Left renal cortex interstitium (tissue), 4 donors: ENCODE measurements around the gene SORBS1. TPM values are rescaled to one million over a fixed set of nuclear protein-coding genes. Genes with fewer than 3 reads are reported as not detected.

Experiments used
- DNase-seq, 4 donors: peaks; one replicate each; pipeline ENCODE4 v3.0.0-alpha.2; 2013; ENCODE audit warnings: low read depth in 4 of 4, low spot score in 2 of 4, missing footprints in 1 of 4
- polyA plus RNA-seq, 4 donors: library from polyadenylated mRNA; unstranded; fragments of 120-200 nt; gene quantifications; one replicate each; pipeline ENCODE4 v1.2.1, GENCODE V29; 2013; ENCODE audit not compliant: insufficient read length in 4 of 4

SORBS1 gene
- polyA plus RNA-seq, 4 donors = 26.1 to 37.8 (median 29.2) TPM

GRCh38 chr10:95284807-95285206 lies 276.4 kb downstream of the SORBS1 start:
- DNase-seq = no peak

- no peak for DNase-seq
These were observed 279.1 kb downstream of the SORBS1 start for GRCh38 chr10:95282107-95282506.

- DNase-seq = no peak
These were observed 280.0 kb downstream of the SORBS1 start for GRCh38 chr10:95281206-95281605.

GRCh38 chr10:95280637-95281036 lies 280.5 kb downstream of the SORBS1 start:
- no peak for DNase-seq

GRCh38 chr10:95279042-95279820 lies 281.9 kb downstream of the SORBS1 start:
- DNase-seq = no peak

- no peak for DNase-seq
These were observed 282.8 kb downstream of the SORBS1 start for GRCh38 chr10:95278061-95278988.

GRCh38 chr10:95277614-95278013 lies 283.6 kb downstream of the SORBS1 start:
- no peak for DNase-seq

GRCh38 chr10:95277201-95277570 lies 284.0 kb downstream of the SORBS1 start:
- DNase-seq = no peak

GRCh38 chr10:95276367-95277200 lies 284.6 kb downstream of the SORBS1 start:
- no peak for DNase-seq

GRCh38 chr10:95275726-95276366 lies 285.3 kb downstream of the SORBS1 start:
- no peak for DNase-seq

GRCh38 chr10:95273393-95274312 lies 287.5 kb downstream of the SORBS1 start:
- DNase-seq = no peak

- no peak for DNase-seq
These were observed 292.7 kb downstream of the SORBS1 start for GRCh38 chr10:95268438-95268837.

- no peak for DNase-seq
These were observed 293.9 kb downstream of the SORBS1 start for GRCh38 chr10:95267251-95267650.

GRCh38 chr10:95266674-95267095 lies 294.5 kb downstream of the SORBS1 start:
- DNase-seq = no peak

GRCh38 chr10:95265572-95265971 lies 295.6 kb downstream of the SORBS1 start:
- no peak for DNase-seq

GRCh38 chr10:95264227-95265051 lies 296.7 kb downstream of the SORBS1 start:
- no peak for DNase-seq

- DNase-seq = no peak
These were observed 297.3 kb downstream of the SORBS1 start for GRCh38 chr10:95263864-95264226.

GRCh38 chr10:95262763-95263518 lies 298.2 kb downstream of the SORBS1 start:
- no peak for DNase-seq
